Mucosa of stomach (tissue), 1 donor: ENCODE measurements around the gene PRMT2.
A peak's percentile ranks its signal among the peaks of the same experiment; 100 is the strongest.

Experiments
- H3K27me3 ChIP-seq: one replicate; pipeline ENCODE4 v1.7.0; 2013; ENCODE audit warnings: mild to moderate bottlenecking, low read length; ENCODE audit not compliant: control insufficient read depth, insufficient read depth
- H3K36me3 ChIP-seq: one replicate; pipeline ENCODE4 v1.7.0; 2013; ENCODE audit warnings: low read length; ENCODE audit not compliant: control insufficient read depth, insufficient read depth
- H3K4me1 ChIP-seq: one replicate; pipeline ENCODE4 v1.7.0; 2013; ENCODE audit warnings: mild to moderate bottlenecking, low read length; ENCODE audit not compliant: control insufficient read depth, insufficient read depth
- H3K4me3 ChIP-seq: one replicate; pipeline ENCODE4 v1.7.0; 2013; ENCODE audit warnings: low read length
- H3K9ac ChIP-seq: one replicate; pipeline ENCODE4 v1.7.0; 2013; ENCODE audit warnings: mild to moderate bottlenecking, low read length, moderate library complexity
- H3K9me3 ChIP-seq: one replicate; pipeline ENCODE4 v1.7.0; 2013; ENCODE audit warnings: mild to moderate bottlenecking, low read length, moderate library complexity; ENCODE audit not compliant: control insufficient read depth
- donor health status: Pancreatic carcinoma.

Gene PRMT2

GRCh38 chr21:46635324-46636180 lies at the start of gene PRMT2:
Gene PRMT2 (plus strand): TSS chr21:46635674. CDS start chr21:46636952, 1,278 bp downstream.
- Histone ChIP-seq H3K9me3 (no peaks in the 10 kb centered on the region), H3K4me3 (peak within 1 kb of the TSS; percentile 83), H3K4me1 (peaks cover 17% of the 10 kb centered on the region), H3K27me3 (no peaks in the 10 kb centered on the region), H3K36me3 (no peaks in the 10 kb centered on the region), H3K9ac (peak within 1 kb of the TSS; percentile 87)

GRCh38 chr21:46594276-46594675 lies 41.2 kb upstream of the PRMT2 start:
- peaks cover 8% of the 10 kb centered on the region for H3K4me1 ChIP-seq
- no peak overlapping the region for H3K9ac ChIP-seq
- no peaks in the 10 kb centered on the region for H3K27me3 ChIP-seq
- no peaks in the 10 kb centered on the region for H3K36me3 ChIP-seq
- H3K4me3 ChIP-seq, result no peak overlapping the region
- H3K9me3 ChIP-seq, result no peaks in the 10 kb centered on the region

- Histone ChIP-seq H3K9ac (no peak overlapping the region), H3K9me3 (no peaks in the 10 kb centered on the region), H3K27me3 (no peaks in the 10 kb centered on the region), H3K36me3 (no peaks in the 10 kb centered on the region), H3K4me1 (peaks cover 19% of the 10 kb centered on the region), H3K4me3 (no peak overlapping the region)
These were observed 39.3 kb upstream of the PRMT2 start for GRCh38 chr21:46596201-46596600.

GRCh38 chr21:46597031-46597430 lies 38.4 kb upstream of the PRMT2 start:
- no peaks in the 10 kb centered on the region for H3K9me3 ChIP-seq
- H3K36me3 ChIP-seq, result no peaks in the 10 kb centered on the region

GRCh38 chr21:46597896-46598343 lies 37.6 kb upstream of the PRMT2 start:
- no peaks in the 10 kb centered on the region for H3K27me3 ChIP-seq
- H3K9ac ChIP-seq, result no peak overlapping the region
- H3K36me3 ChIP-seq, result no peaks in the 10 kb centered on the region
- no peaks in the 10 kb centered on the region for H3K9me3 ChIP-seq
- no peak overlapping the region for H3K4me3 ChIP-seq
- peaks cover 34% of the 10 kb centered on the region for H3K4me1 ChIP-seq

More at GRCh38 chr21:46597031-46597430, 38.4 kb upstream of the PRMT2 start:
- H3K27me3 ChIP-seq, result no peaks in the 10 kb centered on the region
- H3K9ac ChIP-seq, result no peak overlapping the region
- H3K4me1 ChIP-seq, result peaks cover 27% of the 10 kb centered on the region
- no peak overlapping the region for H3K4me3 ChIP-seq

GRCh38 chr21:46598581-46599572 lies 36.6 kb upstream of the PRMT2 start:
- Histone ChIP-seq H3K9ac (no peak overlapping the region), H3K4me3 (no peak overlapping the region), H3K9me3 (no peaks in the 10 kb centered on the region), H3K27me3 (no peaks in the 10 kb centered on the region), H3K36me3 (no peaks in the 10 kb centered on the region), H3K4me1 (peaks cover 34% of the 10 kb centered on the region)

GRCh38 chr21:46600305-46600704 lies 35.2 kb upstream of the PRMT2 start:
- Histone ChIP-seq H3K4me3 (no peak overlapping the region), H3K9me3 (no peaks in the 10 kb centered on the region), H3K36me3 (no peaks in the 10 kb centered on the region), H3K4me1 (peaks cover 34% of the 10 kb centered on the region), H3K27me3 (no peaks in the 10 kb centered on the region), H3K9ac (no peak overlapping the region)

GRCh38 chr21:46600978-46601377 lies 34.5 kb upstream of the PRMT2 start:
- Histone ChIP-seq H3K9me3 (no peaks in the 10 kb centered on the region), H3K4me3 (no peak overlapping the region), H3K27me3 (no peaks in the 10 kb centered on the region), H3K4me1 (peaks cover 34% of the 10 kb centered on the region), H3K36me3 (no peaks in the 10 kb centered on the region), H3K9ac (no peak overlapping the region)

- Histone ChIP-seq H3K9ac (no peak overlapping the region), H3K4me1 (peaks cover 34% of the 10 kb centered on the region), H3K4me3 (no peak overlapping the region), H3K36me3 (no peaks in the 10 kb centered on the region), H3K27me3 (no peaks in the 10 kb centered on the region), H3K9me3 (no peaks in the 10 kb centered on the region)
These were observed 32.2 kb upstream of the PRMT2 start for GRCh38 chr21:46603228-46603627.

GRCh38 chr21:46604329-46604974 lies 31.0 kb upstream of the PRMT2 start:
- H3K4me1 ChIP-seq, result peaks cover 24% of the 10 kb centered on the region

GRCh38 chr21:46604975-46605766 lies 30.3 kb upstream of the PRMT2 start, which contains the start of gene S100B:
Gene S100B (minus strand): TSS chr21:46605082. CDS start chr21:46602415, 2,667 bp downstream.
- H3K9me3 ChIP-seq, result no peaks in the 10 kb centered on the region
- H3K4me3 ChIP-seq, result no peak within 1 kb of the TSS
- no peaks in the 10 kb centered on the region for H3K36me3 ChIP-seq
- peaks cover 24% of the 10 kb centered on the region for H3K4me1 ChIP-seq
- H3K9ac ChIP-seq, result no peak within 1 kb of the TSS
- no peaks in the 10 kb centered on the region for H3K27me3 ChIP-seq

More at GRCh38 chr21:46604329-46604974, 31.0 kb upstream of the PRMT2 start:
- Histone ChIP-seq H3K36me3 (no peaks in the 10 kb centered on the region), H3K4me3 (no peak overlapping the region), H3K27me3 (no peaks in the 10 kb centered on the region), H3K9ac (no peak overlapping the region), H3K9me3 (no peaks in the 10 kb centered on the region)
